PC-3 (cell line): ENCODE results near the gene WDR83.

Experiments used
- CTCF ChIP-seq: fragments of 300-600 bp; sonication (generic); conservative IDR thresholded peaks from 2 replicates; pipeline ENCODE4 v1.5.1; 2017; ENCODE audit warnings: antibody characterized with exemption, low read depth, mild to moderate bottlenecking, low read length
- EZH2 ChIP-seq: fragments of 300-600 bp; sonication (generic); IDR thresholded peaks from one replicate; pipeline ENCODE4 v1.6.1; 2017; ENCODE audit warnings: antibody characterized with exemption, mild to moderate bottlenecking, low read length; ENCODE audit not compliant: unreplicated experiment

- TF ChIP-seq CTCF = no peak
- TF ChIP-seq EZH2 = no peak
These were observed 21.0 kb downstream of the WDR83 start, which contains the start of gene GNG14 for GRCh38 chr19:12687496-12688196.
